H1 (cell line): Measurements from ENCODE around the gene OCIAD1. TPM values are rescaled to one million over a fixed set of nuclear protein-coding genes. Genes with fewer than 3 reads are reported as not detected.

ENCODE experiments used
- CBX8 ChIP-seq: fragments of 300-800, 300-1000 bp; sonication (generic); IDR thresholded peaks from 2 replicates; pipeline ENCODE4 v1.7.1; 2016; ENCODE audit warnings: low read depth, low read length, borderline replicate concordance
- GABPA ChIP-seq: IDR thresholded peaks from 2 replicates; pipeline ENCODE4 v1.6.1; 2011; ENCODE audit warnings: mild to moderate bottlenecking, low read length, moderate library complexity, borderline replicate concordance; ENCODE audit not compliant: insufficient read depth
- RXRA ChIP-seq: IDR thresholded peaks from 2 replicates; pipeline ENCODE4 v1.6.1; 2011; ENCODE audit warnings: low read depth, mild to moderate bottlenecking, low read length, moderate library complexity; ENCODE audit not compliant: insufficient read depth
- USF2 ChIP-seq: IDR thresholded peaks from 2 replicates; pipeline ENCODE4 v1.6.1; 2011; ENCODE audit warnings: low read length, improper control_type of control experiment
- ZNF274 ChIP-seq: IDR thresholded peaks from 2 replicates; pipeline ENCODE4 v1.7.0; 2012; ENCODE audit warnings: low read length, borderline replicate concordance; ENCODE audit errors: extremely low read depth
- polyA plus RNA-seq, 7 experiments: library from polyadenylated mRNA; depleted of rRNA in 3 of 7; stranded (reverse) in 5 of 7; unstranded in 2 of 7; fragments of >200 nt in 5 of 7; fragments of 200-250 nt in 2 of 7; gene quantifications; 1 replicate in 5 of 7; 2 replicates in 1 of 7; 4 replicates in 1 of 7; pipeline versions ENCODE4 v1.2.1 to v1.2.3, GENCODE V29; 2011 to 2013; ENCODE audit warnings: missing spikeins in 2 of 7, mixed read lengths in 2 of 7
- total RNA-seq: library from RNA; stranded (reverse); fragmentation: NEBNext Ultra II Directional; extraction: Animal tissue kit (Norgen Biotek cat#: 25700); gene quantifications from 2 replicates; pipeline ENCODE4 v1.2.1, GENCODE V29; 2021

OCIAD1 gene
- total and polyA plus RNA-seq, 2 of the 8 experiments (the other 6 are each of a cell fraction or from before 2014, with no cell fraction given) = 79.9 to 163 TPM

DNA sequence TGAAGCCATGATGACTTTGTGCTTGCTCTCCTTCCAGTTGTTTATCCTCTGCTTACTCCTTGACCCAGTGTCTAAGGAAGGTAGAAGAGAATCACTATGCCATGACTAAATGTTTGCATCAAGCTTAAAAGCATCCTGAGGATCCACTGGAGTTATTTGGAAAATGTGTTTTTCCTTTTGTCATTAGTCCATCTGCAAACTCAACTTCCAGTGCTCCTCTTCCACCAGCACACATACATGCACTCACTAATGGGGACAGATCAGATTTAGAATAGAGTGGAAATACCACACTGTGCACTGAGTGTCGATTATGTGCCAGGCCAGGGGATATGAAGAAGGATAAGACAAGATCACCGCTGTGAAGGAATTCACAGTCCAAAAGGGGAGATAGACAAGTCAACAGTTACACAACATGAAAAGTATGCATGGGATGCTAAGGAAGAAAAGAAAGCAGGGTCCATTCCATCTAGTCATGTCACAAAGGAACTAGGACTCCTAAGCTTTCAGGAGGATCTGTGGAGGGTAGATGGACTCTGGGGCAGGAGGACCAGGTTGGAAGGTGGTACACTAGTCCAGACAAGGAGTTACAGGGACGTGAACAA is 73.8 kb downstream of the OCIAD1 start (continued):
- TF ChIP-seq USF2 = no peak
- TF ChIP-seq ZNF274 = no peak
- no peak for TF ChIP-seq RXRA
- no peak for TF ChIP-seq GABPA
- no peak for TF ChIP-seq CBX8
